ENCODE data around the gene DLGAP1. TPM values are rescaled to one million over a fixed set of nuclear protein-coding genes. Genes with fewer than 3 reads are reported as not detected.

Gene DLGAP1
- total RNA-seq, 6 experiments from 2014 or later: 0.09 to 0.31 (median 0.18) TPM; not detected in 2

DNA sequence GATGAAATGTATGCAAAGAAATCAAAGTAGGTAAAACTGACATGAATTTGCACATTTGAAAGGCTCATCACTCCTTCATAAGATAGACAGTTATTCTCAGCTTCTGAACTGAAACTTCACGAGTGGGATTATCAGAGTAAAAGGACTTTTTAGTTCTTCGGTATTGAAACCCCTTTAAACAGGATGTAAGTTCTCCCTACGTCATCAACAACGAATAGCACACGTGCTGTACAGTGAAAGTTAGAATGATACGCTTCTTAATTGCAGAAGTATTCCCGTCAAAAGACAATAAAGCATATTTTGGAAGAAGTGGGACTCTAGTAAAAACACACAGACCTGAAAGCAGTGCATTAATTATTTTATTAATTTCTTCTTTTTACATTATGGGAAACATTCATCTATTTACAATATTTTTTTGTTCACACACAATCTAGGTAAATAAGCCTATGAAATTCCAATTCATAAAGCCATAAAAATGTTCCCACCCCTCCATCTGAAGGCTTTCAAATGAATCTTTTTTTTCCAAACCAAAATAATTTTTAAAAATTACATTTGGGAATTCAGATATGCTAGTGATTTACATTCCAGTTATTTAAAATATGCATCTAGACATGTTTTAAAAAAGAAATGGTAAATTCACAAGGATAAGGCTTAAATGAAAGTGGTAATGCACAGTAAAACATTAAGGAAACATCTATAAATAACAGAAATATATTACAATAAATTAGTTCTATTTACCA lies 959.2 kb downstream of the DLGAP1 start:
- no peak for ATAC-seq
- intact Hi-C loops (cut with DNase I): no loop called here
- no peak overlapping the region for H3K27ac ChIP-seq
- no peaks in the 10 kb centered on the region for H3K27me3 ChIP-seq
- no peaks in the 10 kb centered on the region for H3K36me3 ChIP-seq
- TF ChIP-seq, protein P1, sequence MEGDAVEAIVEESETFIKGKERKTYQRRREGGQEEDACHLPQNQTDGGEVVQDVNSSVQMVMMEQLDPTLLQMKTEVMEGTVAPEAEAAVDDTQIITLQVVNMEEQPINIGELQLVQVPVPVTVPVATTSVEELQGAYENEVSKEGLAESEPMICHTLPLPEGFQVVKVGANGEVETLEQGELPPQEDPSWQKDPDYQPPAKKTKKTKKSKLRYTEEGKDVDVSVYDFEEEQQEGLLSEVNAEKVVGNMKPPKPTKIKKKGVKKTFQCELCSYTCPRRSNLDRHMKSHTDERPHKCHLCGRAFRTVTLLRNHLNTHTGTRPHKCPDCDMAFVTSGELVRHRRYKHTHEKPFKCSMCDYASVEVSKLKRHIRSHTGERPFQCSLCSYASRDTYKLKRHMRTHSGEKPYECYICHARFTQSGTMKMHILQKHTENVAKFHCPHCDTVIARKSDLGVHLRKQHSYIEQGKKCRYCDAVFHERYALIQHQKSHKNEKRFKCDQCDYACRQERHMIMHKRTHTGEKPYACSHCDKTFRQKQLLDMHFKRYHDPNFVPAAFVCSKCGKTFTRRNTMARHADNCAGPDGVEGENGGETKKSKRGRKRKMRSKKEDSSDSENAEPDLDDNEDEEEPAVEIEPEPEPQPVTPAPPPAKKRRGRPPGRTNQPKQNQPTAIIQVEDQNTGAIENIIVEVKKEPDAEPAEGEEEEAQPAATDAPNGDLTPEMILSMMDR (IDR thresholded peaks at IDR 0.05): no peak
- no peak for TF ChIP-seq POLR2A (IDR thresholded peaks at IDR 0.05)
- DNase-seq: no peak
- H3K4me3 ChIP-seq: no peak overlapping the region
- peaks cover 0 to 16% (median 3%) of the 10 kb centered on the region in 4 donors for H3K4me1 ChIP-seq
- H3K9me3 ChIP-seq: no peaks in the 10 kb centered on the region
- whole genome bisulfite sequencing (ENCODE audit: insufficient coverage, low coverage, low lambda C conversion rate, missing lambda C conversion rate): 71% methylated on average over 7 of the region's 7 CpGs

DNA sequence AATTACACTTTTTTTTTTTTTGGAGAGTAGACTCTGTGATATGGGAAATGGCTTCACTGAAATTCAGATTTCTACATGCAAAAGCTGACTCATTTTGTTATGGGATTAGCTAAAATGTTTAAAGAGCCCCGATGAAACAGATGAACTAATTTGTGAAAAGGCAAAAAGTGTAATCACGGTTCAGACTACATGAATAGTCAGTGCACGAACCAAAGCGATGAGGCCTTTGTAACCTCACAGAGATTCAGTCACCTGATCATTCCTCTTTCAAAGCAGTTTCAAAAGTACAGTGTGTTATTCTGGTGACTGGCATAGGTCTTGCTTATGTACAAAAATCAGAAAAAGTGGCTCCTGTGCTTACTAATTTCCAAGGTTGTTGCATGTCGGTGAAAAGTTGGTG lies 960.5 kb downstream of the DLGAP1 start:
- H3K4me3 ChIP-seq: no peak overlapping the region
- H3K9me3 ChIP-seq: no peaks in the 10 kb centered on the region
- H3K4me1 ChIP-seq: peaks cover 0 to 15% (median 3%) of the 10 kb centered on the region in 4 donors
- 40% methylated on average over 5 of the region's 5 CpGs for WGBS (ENCODE audit: insufficient coverage, low coverage, low lambda C conversion rate, missing lambda C conversion rate)
- intact Hi-C loops (cut with DNase I): no loop called here
- H3K36me3 ChIP-seq: no peaks in the 10 kb centered on the region
- DNase-seq: no peak
- TF ChIP-seq, protein P1 (IDR thresholded peaks at IDR 0.05): no peak
- TF ChIP-seq POLR2A (IDR thresholded peaks at IDR 0.05): no peak
- H3K27ac ChIP-seq: no peak overlapping the region
- ATAC-seq: peak in 2 of 4 donors; percentile 17 to 29
- no peaks in the 10 kb centered on the region for H3K27me3 ChIP-seq

DNA sequence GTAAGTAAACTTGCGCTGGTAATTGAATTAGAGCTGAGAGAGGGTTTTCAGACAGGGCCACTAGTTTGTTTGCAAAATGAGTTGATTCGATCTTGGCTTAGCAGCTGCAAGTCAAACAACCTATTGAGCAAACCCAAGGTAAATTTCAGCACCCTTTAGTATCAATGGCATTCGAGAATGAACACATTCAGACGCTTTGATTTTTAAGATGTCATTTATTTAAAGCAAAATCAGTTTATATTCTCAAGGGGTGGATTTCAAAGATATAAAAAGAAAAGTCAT lies 960.9 kb downstream of the DLGAP1 start:
- Histone ChIP-seq H3K4me1 (peaks cover 0 to 13% (median 3%) of the 10 kb centered on the region in 4 donors), H3K4me3 (no peak overlapping the region), H3K36me3 (no peaks in the 10 kb centered on the region), H3K27me3 (no peaks in the 10 kb centered on the region), H3K27ac (peak overlapping the region in 1 of 3 donors; percentile 20), H3K9me3 (no peaks in the 10 kb centered on the region)
- TF ChIP-seq POLR2A (IDR thresholded peaks at IDR 0.05): no peak
- TF ChIP-seq, protein P1 (IDR thresholded peaks at IDR 0.05): no peak
- ATAC-seq (peak; percentile 73 to 89 (median 82)), DNase-seq (no peak)
- intact Hi-C loops (cut with DNase I): no loop called here
- WGBS (ENCODE audit: insufficient coverage, low coverage, low lambda C conversion rate, missing lambda C conversion rate): 33% methylated on average over 4 of the region's 4 CpGs

DNA sequence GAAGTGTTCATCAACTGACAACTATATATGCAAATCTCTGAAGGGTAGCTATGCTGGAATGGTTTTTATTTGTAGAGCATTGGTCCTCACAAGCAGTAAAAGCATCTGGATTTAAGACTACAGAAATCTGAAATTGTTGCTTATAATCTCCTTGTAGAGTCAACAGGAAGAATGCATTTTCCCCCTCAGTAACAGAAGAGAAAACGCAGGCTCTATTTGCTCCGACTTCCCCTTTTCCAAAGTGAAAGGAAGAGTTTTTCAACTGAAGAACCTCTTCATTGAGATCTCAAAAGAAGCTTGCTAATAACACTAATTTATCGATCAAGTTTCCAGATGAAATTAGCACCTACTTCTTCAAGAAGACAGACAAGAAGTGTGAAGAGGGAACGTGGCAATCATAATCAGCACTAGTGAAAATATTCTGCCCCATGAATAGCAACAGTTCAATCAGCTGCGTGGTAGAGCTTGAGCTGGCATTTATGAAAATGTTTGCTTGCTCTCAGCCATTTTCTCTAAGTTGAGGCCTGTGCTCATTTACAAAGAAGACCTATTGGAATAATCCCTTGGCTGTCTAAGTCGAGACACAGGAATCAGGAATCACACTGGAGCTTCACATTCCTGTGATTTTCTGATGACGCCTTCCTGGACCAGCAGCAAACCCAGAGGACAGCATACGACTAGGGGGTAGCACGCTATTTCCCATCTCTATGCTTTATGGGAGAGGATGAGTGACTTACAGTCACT lies 961.4 kb downstream of the DLGAP1 start:
- Histone ChIP-seq H3K27me3 (no peaks in the 10 kb centered on the region), H3K4me1 (peaks cover 0 to 13% (median 3%) of the 10 kb centered on the region in 4 donors), H3K4me3 (no peak overlapping the region), H3K27ac (peak overlapping the region in 1 of 3 donors; percentile 20), H3K9me3 (no peaks in the 10 kb centered on the region), H3K36me3 (no peaks in the 10 kb centered on the region)
- ATAC-seq: peak in 1 of 4 donors; percentile 17
- TF ChIP-seq, protein P1 (IDR thresholded peaks at IDR 0.05): no peak
- TF ChIP-seq POLR2A (IDR thresholded peaks at IDR 0.05): no peak
- WGBS (ENCODE audit: insufficient coverage, low coverage, low lambda C conversion rate, missing lambda C conversion rate): 31% methylated on average over 8 of the region's 9 CpGs
- DNase-seq: no peak
- intact Hi-C loops (cut with DNase I): no loop called here

Data from right lobe of liver (tissue), 6 donors.